GM19395 (cell line): ENCODE data around the gene PARP4.
"Not testable (repeated sequence)": the region's sequence is repeated elsewhere in the genome, so short reads cannot be mapped to it uniquely, and the experiment has no call there.

Experiments
- ATAC-seq: cut with Tn5 transposase; IDR thresholded peaks from one replicate; pipeline ENCODE4 v1.9.1; 2021; ENCODE audit warnings: mild to moderate bottlenecking, moderate library complexity; ENCODE audit not compliant: unreplicated experiment

PARP4 gene

GRCh38 chr13:24380227-24380626 lies 132.4 kb downstream of the PARP4 start:
- not testable (repeated sequence) for ATAC-seq

- not testable (repeated sequence) for ATAC-seq
These were observed 141.3 kb downstream of the PARP4 start for GRCh38 chr13:24371273-24371672.
